Right atrium auricular region (tissue), 2 donors: ENCODE data around the gene CSNK2B. TPM values are rescaled to one million over a fixed set of nuclear protein-coding genes. Genes with fewer than 3 reads are reported as not detected.

ENCODE experiments used
- DNase-seq: peaks from one replicate; pipeline ENCODE4 v3.0.0-alpha.2; 2019; ENCODE audit warnings: low spot score
- H3K27ac ChIP-seq, 2 donors: fragments of 200-600 bp; sonication (generic); 1 replicate in 1 of 2; 2 replicates in 1 of 2; pipeline ENCODE4 v1.5.1; 2016 to 2019
- H3K27me3 ChIP-seq, 2 donors: fragments of 200-600 bp; sonication (generic); one replicate each; pipeline versions ENCODE4 v1.5.1 to v1.6.0; 2017 to 2019
- H3K36me3 ChIP-seq: fragments of 200-600 bp; sonication (generic); one replicate; pipeline ENCODE4 v1.5.1; 2016
- H3K4me1 ChIP-seq, 2 donors: fragments of 200-600 bp; sonication (generic); one replicate each; pipeline versions ENCODE4 v1.5.1 to v1.6.0; 2017 to 2019
- H3K4me3 ChIP-seq, 2 donors: fragments of 200-600 bp; sonication (generic); 1 replicate in 1 of 2; 2 replicates in 1 of 2; pipeline ENCODE4 v1.5.1; 2017 to 2019; ENCODE audit warnings: mild to moderate bottlenecking in 1 of 2, moderate library complexity in 1 of 2
- H3K9me3 ChIP-seq, 2 donors: fragments of 200-600 bp; sonication (generic); one replicate each; pipeline ENCODE4 v1.5.1; 2019
- total RNA-seq, 2 donors: library from RNA; depleted of rRNA; stranded (reverse); fragments of >200 nt; gene quantifications; one replicate each; pipeline ENCODE4 v1.1.0, GENCODE V29; 2016
- TF ChIP-seq, protein P1 (sequence below), 2 donors: fragments of 200-600 bp; sonication (generic); IDR thresholded peaks; one replicate each; pipeline ENCODE4 v1.5.1; 2019; ENCODE audit warnings: antibody characterized with exemption in 2 of 2

Gene CSNK2B
- total RNA-seq, 2 donors from 2014 or later = 242 to 243 TPM

DNA sequence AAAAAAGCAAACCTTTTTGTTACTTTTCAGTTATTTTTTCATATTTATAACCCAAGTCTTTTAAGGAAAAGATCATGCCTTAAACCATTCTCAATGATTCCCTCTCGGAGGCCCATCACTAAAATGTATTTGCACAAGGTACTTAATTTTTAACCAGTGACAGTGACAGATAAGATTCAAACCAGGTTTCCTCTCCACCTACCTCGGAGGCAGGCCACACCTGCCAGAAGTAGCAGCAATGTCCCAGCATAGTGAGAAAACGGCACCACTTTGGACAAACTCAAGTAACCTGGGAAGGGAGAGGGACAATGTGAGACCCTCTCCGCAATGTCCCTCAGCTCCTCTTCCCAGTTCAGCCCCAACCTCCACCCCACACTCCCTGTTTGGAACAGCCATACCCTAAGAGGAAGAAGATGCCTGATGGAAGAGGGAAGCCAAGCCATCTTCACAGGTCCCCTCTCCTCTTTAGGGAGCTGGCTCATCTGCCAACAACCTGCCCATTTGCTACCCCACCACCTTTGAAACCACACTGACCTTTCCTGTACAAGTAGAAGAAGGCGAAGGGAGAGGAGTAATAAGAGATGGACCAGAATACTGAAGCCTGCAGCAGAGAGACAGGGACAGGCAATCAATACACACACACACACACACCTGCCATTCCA is 35.0 kb downstream of the CSNK2B start:
- Histone ChIP-seq H3K27ac (no peak overlapping the region), H3K36me3 (peaks cover 40% of the 10 kb centered on the region), H3K27me3 (no peaks in the 10 kb centered on the region)

GRCh38 chr6:31701666-31702404 is 36.0 kb downstream of the CSNK2B start:
- peaks cover 0 to 22% of the 10 kb centered on the region in 2 donors for H3K4me1 ChIP-seq
- H3K27ac ChIP-seq = peak overlapping the region; percentile 97 to 98
- peak overlapping the region; percentile 78 to 82 for H3K4me3 ChIP-seq
- TF ChIP-seq, protein P1, sequence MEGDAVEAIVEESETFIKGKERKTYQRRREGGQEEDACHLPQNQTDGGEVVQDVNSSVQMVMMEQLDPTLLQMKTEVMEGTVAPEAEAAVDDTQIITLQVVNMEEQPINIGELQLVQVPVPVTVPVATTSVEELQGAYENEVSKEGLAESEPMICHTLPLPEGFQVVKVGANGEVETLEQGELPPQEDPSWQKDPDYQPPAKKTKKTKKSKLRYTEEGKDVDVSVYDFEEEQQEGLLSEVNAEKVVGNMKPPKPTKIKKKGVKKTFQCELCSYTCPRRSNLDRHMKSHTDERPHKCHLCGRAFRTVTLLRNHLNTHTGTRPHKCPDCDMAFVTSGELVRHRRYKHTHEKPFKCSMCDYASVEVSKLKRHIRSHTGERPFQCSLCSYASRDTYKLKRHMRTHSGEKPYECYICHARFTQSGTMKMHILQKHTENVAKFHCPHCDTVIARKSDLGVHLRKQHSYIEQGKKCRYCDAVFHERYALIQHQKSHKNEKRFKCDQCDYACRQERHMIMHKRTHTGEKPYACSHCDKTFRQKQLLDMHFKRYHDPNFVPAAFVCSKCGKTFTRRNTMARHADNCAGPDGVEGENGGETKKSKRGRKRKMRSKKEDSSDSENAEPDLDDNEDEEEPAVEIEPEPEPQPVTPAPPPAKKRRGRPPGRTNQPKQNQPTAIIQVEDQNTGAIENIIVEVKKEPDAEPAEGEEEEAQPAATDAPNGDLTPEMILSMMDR (IDR thresholded peaks at IDR 0.05) = no peak
- H3K9me3 ChIP-seq = no peaks in the 10 kb centered on the region
- H3K27me3 ChIP-seq = no peaks in the 10 kb centered on the region
- H3K36me3 ChIP-seq = peaks cover 30% of the 10 kb centered on the region
- DNase-seq = no peak

More for the DNA sequence above, 35.0 kb downstream of the CSNK2B start:
- Histone ChIP-seq H3K9me3 (no peaks in the 10 kb centered on the region), H3K4me3 (no peak overlapping the region), H3K4me1 (peaks cover 0 to 22% of the 10 kb centered on the region in 2 donors)
- TF ChIP-seq, protein P1 (IDR thresholded peaks at IDR 0.05) = no peak
- DNase-seq = no peak

GRCh38 chr6:31702405-31702818 is 36.5 kb downstream of the CSNK2B start:
- Histone ChIP-seq H3K4me1 (peaks cover 0 to 22% of the 10 kb centered on the region in 2 donors), H3K27me3 (no peaks in the 10 kb centered on the region), H3K4me3 (peak overlapping the region; percentile 78 to 82), H3K27ac (peak overlapping the region; percentile 97 to 98), H3K9me3 (no peaks in the 10 kb centered on the region), H3K36me3 (peaks cover 24% of the 10 kb centered on the region)
- no peak for DNase-seq
- TF ChIP-seq, protein P1 (IDR thresholded peaks at IDR 0.05) = no peak

DNA sequence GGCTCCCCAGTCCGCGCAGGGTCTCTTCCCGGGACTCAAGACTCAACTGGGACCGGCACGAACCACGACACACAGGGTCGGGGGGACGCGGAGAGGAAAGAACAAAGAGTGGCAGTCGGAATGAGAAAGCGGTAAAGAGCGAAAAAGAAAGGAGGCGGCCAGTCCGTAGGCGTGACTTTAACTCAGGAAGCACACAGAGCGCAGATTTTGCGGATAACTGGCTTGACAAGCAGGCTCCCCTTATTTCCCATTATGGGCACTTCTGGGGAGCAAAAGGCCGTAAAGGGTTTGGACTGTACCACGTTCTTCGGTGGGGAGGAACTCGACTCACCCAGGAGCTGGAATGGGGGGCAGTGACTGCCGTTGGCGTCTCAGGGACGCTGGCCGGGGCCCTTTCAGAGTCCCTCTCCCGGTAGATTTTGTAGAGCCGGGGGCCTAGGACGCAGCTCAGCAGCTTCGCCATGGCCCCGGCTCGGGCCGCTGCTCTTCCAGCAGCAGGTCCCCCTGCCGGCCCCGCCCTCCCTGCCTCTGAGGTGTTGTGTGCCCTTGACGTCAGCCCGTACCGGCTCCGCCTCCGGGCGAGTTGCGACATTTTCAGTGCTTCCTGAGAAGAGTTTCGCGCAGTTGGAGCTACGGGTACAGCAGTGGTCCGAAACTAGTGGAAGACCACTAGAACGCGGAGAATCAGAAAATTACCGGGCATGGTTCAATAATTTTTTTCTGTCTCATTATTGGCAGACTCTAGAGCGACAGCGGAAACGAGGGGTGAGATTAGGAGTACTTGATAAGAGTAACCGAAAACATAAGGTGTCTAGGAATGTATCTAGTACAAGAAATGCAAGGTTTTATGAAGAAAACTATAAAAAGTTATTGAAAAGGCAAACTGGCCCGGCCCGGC is 37.2 kb downstream of the CSNK2B start, which contains the start of gene ABHD16A:
TSS of gene ABHD16A (minus strand) at position 506 of the 898 bp plus-strand sequence. CDS start at position 463, 43 bp downstream.
- TF ChIP-seq, protein P1 (IDR thresholded peaks at IDR 0.05) = peak in 1 of 2 donors; percentile 30
- peaks cover 0 to 18% of the 10 kb centered on the region in 2 donors for H3K4me1 ChIP-seq
- peak within 1 kb of the TSS; percentile 97 to 98 for H3K27ac ChIP-seq

DNA sequence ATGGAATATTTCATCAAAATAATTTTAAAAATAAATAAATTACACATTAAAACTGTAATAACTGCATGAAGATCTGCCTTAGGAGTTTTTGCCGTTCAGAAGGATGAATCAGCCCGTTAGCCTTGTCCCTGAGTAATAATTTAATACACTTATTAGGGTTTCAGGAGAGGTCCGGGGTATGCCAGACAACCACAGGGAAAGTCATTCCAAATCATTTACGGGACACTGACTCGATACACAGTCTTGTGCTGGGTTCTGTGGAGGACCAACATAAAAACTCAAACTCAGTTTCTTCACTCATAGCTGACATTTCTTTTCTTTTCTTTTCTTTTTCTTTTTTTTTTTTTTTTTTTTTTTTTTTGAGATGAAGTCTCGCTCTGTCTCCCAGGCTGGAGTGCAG is 40.1 kb downstream of the CSNK2B start:
- no peaks in the 10 kb centered on the region for H3K9me3 ChIP-seq
- H3K36me3 ChIP-seq = no peaks in the 10 kb centered on the region
- peaks cover 0 to 15% of the 10 kb centered on the region in 2 donors for H3K4me1 ChIP-seq
- DNase-seq = no peak
- H3K27me3 ChIP-seq = no peaks in the 10 kb centered on the region
- H3K27ac ChIP-seq = no peak overlapping the region
- TF ChIP-seq, protein P1 (IDR thresholded peaks at IDR 0.05) = no peak
- no peak overlapping the region for H3K4me3 ChIP-seq

More for the DNA sequence above, 37.2 kb downstream of the CSNK2B start, which contains the start of gene ABHD16A:
- peaks cover 21% of the 10 kb centered on the region for H3K36me3 ChIP-seq
- no peaks in the 10 kb centered on the region for H3K9me3 ChIP-seq
- no peaks in the 10 kb centered on the region for H3K27me3 ChIP-seq
- peak within 1 kb of the TSS; percentile 78 to 82 for H3K4me3 ChIP-seq
- peak; percentile 99 for DNase-seq
